GM12801 (cell line): ENCODE results near the gene KIAA1755.

Experiments
- TF ChIP-seq, protein P1 (sequence below): IDR thresholded peaks from one replicate; pipeline ENCODE4 v1.5.1; 2011; ENCODE audit warnings: control low read depth; ENCODE audit not compliant: insufficient read length; ENCODE audit errors: extremely low read depth

The KIAA1755 gene

GRCh38 chr20:38247166-38247509 is 13.4 kb downstream of the KIAA1755 start:
- TF ChIP-seq, protein P1, sequence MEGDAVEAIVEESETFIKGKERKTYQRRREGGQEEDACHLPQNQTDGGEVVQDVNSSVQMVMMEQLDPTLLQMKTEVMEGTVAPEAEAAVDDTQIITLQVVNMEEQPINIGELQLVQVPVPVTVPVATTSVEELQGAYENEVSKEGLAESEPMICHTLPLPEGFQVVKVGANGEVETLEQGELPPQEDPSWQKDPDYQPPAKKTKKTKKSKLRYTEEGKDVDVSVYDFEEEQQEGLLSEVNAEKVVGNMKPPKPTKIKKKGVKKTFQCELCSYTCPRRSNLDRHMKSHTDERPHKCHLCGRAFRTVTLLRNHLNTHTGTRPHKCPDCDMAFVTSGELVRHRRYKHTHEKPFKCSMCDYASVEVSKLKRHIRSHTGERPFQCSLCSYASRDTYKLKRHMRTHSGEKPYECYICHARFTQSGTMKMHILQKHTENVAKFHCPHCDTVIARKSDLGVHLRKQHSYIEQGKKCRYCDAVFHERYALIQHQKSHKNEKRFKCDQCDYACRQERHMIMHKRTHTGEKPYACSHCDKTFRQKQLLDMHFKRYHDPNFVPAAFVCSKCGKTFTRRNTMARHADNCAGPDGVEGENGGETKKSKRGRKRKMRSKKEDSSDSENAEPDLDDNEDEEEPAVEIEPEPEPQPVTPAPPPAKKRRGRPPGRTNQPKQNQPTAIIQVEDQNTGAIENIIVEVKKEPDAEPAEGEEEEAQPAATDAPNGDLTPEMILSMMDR, result no peak

- TF ChIP-seq, protein P1, result no peak
Measured at GRCh38 chr20:38246357-38247165, 14.0 kb downstream of the KIAA1755 start.

- TF ChIP-seq, protein P1, result no peak
Measured at GRCh38 chr20:38245753-38246152, 14.8 kb downstream of the KIAA1755 start.

- TF ChIP-seq, protein P1, result no peak
Measured at GRCh38 chr20:38243709-38244020, 16.9 kb downstream of the KIAA1755 start.

DNA sequence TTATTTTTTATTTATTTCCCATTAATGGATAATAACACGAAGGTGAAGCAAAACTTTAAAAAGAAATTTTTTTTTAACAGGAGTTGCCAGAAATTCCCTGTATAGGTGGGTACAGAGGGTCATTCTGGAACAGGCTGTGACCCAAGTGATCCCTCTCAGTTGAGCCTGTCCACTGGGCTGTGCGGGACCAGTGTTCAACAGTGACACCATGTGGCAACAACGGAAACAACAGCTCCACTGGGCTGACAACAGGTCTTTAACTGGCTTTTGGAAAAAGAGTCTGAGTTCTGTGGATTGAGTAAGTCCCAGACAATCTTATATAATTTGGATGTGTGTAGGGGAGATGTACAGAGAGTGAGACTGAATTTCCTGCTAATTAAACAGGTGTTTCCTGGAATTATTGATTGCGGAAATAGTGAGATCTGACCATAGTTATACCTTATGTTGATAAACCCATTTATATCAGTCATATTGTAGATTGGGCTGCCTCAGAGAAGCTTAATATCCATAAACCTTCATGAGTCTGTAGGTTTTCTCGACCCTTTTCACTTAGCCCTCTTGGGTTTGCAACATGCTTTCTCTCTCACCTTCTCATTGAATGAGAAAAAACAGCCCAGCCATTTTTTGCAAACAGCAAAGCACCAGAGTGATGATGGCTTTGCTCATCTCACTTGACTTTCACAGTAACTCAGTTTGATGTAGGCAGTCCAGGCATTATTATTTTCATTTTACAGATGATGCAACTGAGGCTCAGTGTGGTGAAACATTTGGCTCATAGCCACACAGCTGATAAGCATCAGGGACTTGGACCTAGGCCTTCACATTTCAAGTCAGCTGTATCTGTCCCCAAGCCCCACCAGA is 17.5 kb downstream of the KIAA1755 start:
- TF ChIP-seq, protein P1, result no peak

DNA sequence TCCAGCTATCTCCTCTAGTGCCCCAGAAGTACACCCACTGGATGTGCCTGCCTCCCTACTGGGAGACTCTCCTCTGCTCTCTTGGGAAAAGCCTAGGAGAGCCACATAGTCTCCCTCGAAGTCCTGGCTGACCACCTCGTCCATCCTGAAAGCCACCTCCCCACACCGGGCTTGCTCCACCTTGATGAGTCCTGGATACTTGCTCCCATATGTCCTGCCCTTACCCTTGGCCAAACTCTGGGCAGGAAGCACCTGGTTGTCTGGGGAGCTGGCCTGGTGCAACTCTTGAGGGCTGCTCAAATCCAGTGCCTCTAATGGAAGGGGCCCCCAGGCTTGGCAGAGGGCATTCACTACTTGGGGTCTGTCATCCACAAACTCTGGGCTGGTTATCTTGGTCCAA is 19.3 kb downstream of the KIAA1755 start:
- TF ChIP-seq, protein P1, result no peak

GRCh38 chr20:38239441-38239840 is 21.1 kb downstream of the KIAA1755 start:
- TF ChIP-seq, protein P1, result no peak
